Endothelial cell of umbilical vein (primary cell): ENCODE measurements around the gene MARK2. TPM values are rescaled to one million over a fixed set of nuclear protein-coding genes. Genes with fewer than 3 reads are reported as not detected.

ENCODE experiments used
- BruUV-seq: library from RNA; stranded (reverse); fragments of 400-500 nt; replicated peaks from 2 replicates; lab custom pipeline; 2021; lab: Mats Ljungman, UMichigan
- CTCF ChIA-PET: fragments of 300-600, 350-600 bp; sonication (Branson Sonifier 250); formaldehyde crosslinking; loops from one replicate; lab custom pipeline; 2021; ENCODE audit warnings: antibody characterized with exemption, inconsistent platforms; lab: Charles Lee
- POLR2A ChIA-PET: fragments of 300-600, 350-600 bp; sonication (Branson Sonifier 250); formaldehyde crosslinking; loops from one replicate; lab custom pipeline; 2021; ENCODE audit warnings: antibody characterized with exemption, inconsistent platforms; lab: Charles Lee
- DNase-seq: peaks from one replicate; pipeline ENCODE4 v3.0.0-alpha.2; 2011; ENCODE audit warnings: low read depth, low spot score
- FAIRE-seq: peaks from 2 replicates; lab custom pipeline; 2011; peaks lifted over from hg19 to GRCh38; lab: Jason Lieb, UNC
- H2AFZ ChIP-seq: 2 replicates; pipeline ENCODE4 v1.6.0; 2012; ENCODE audit warnings: low read depth, low read length, control low read depth, inconsistent platforms
- H3K27ac ChIP-seq: 2 replicates; pipeline ENCODE4 v1.5.1; 2011; ENCODE audit warnings: low read depth, mild to moderate bottlenecking, control low read depth, low read length, moderate library complexity; ENCODE audit not compliant: insufficient read depth
- H3K27me3 ChIP-seq, 2 experiments: 2 replicates each; pipeline versions ENCODE4 v1.6.0 to v1.6.1; 2011; ENCODE audit warnings: low read length in 2 of 2, mixed read lengths in 1 of 2; ENCODE audit not compliant: control insufficient read depth in 2 of 2, insufficient read depth in 2 of 2
- H3K36me3 ChIP-seq, 2 experiments: 2 replicates in 1 of 2; 3 replicates in 1 of 2; pipeline ENCODE4 v1.5.1; 2011; ENCODE audit warnings: low read length in 2 of 2, mild to moderate bottlenecking in 1 of 2, moderate library complexity in 1 of 2; ENCODE audit not compliant: control insufficient read depth in 2 of 2, insufficient read depth in 2 of 2; ENCODE audit errors: extremely low read depth in 1 of 2
- H3K4me1 ChIP-seq: 3 replicates; pipeline ENCODE4 v1.5.1; 2011; ENCODE audit warnings: mild to moderate bottlenecking, low read length; ENCODE audit not compliant: control insufficient read depth, insufficient read depth; ENCODE audit errors: extremely low read depth
- H3K4me2 ChIP-seq: 2 replicates; pipeline ENCODE4 v1.6.1; 2011; ENCODE audit warnings: low read length, control low read depth, mixed read lengths; ENCODE audit not compliant: insufficient read depth
- H3K4me3 ChIP-seq, 3 experiments: fragments of 200-600 bp in 1 of 3; sonication (generic), shearing (Covaris generic) in 1 of 3; replicated peaks in 1 of 3; 2 replicates each; pipeline ENCODE4 v1.5.1; 2011 to 2016; ENCODE audit warnings: control low read depth in 3 of 3, low read length in 3 of 3, mild to moderate bottlenecking in 2 of 3, inconsistent platforms in 1 of 3, low read depth in 1 of 3, moderate library complexity in 1 of 3; ENCODE audit not compliant: insufficient read depth in 1 of 3
- H3K79me2 ChIP-seq: 2 replicates; pipeline ENCODE4 v1.6.0; 2012; ENCODE audit warnings: low read length, inconsistent platforms; ENCODE audit not compliant: control insufficient read depth, insufficient read depth
- H3K9ac ChIP-seq: replicated peaks from 2 replicates; pipeline ENCODE3; 2011; ENCODE audit warnings: low read length, control low read depth; ENCODE audit not compliant: insufficient read depth; ENCODE audit errors: extremely low read depth
- H3K9me1 ChIP-seq: replicated peaks from 3 replicates; pipeline ENCODE4 v1.6.0; 2011; ENCODE audit warnings: mild to moderate bottlenecking, low read length; ENCODE audit not compliant: control insufficient read depth, insufficient read depth; ENCODE audit errors: extremely low read depth
- H3K9me3 ChIP-seq: replicated peaks from 2 replicates; pipeline ENCODE4 v1.5.1; 2012; ENCODE audit warnings: low read length, inconsistent platforms; ENCODE audit not compliant: control insufficient read depth, insufficient read depth
- H4K20me1 ChIP-seq: replicated peaks from 2 replicates; pipeline ENCODE3; 2011; ENCODE audit warnings: mild to moderate bottlenecking, low read length; ENCODE audit not compliant: control insufficient read depth, insufficient read depth; ENCODE audit errors: extremely low read depth
- EZH2 ChIP-seq: IDR thresholded peaks from 2 replicates; pipeline ENCODE4 v1.6.1; 2012; ENCODE audit warnings: borderline replicate concordance, low read depth, mild to moderate bottlenecking, moderate library complexity, low read length, inconsistent platforms; ENCODE audit not compliant: severe bottlenecking
- FOS ChIP-seq: IDR thresholded peaks from 2 replicates; pipeline ENCODE4 v1.6.1; 2011; ENCODE audit warnings: mild to moderate bottlenecking, low read length, moderate library complexity, borderline replicate concordance; ENCODE audit not compliant: insufficient read depth
- GATA2 ChIP-seq: IDR thresholded peaks from 2 replicates; pipeline ENCODE4 v1.7.0; 2011; ENCODE audit warnings: low read depth, mild to moderate bottlenecking, moderate library complexity, mixed read lengths, low read length; ENCODE audit not compliant: insufficient read length, insufficient read depth
- JUN ChIP-seq: IDR thresholded peaks from 2 replicates; pipeline ENCODE4 v1.6.1; 2011; ENCODE audit warnings: borderline replicate concordance, low read depth; ENCODE audit not compliant: insufficient read length, insufficient read depth
- MAX ChIP-seq: IDR thresholded peaks from 2 replicates; pipeline ENCODE4 v1.6.1; 2011; ENCODE audit not compliant: insufficient read depth, insufficient read length
- MYC ChIP-seq: IDR thresholded peaks from one replicate; pipeline ENCODE4 v1.6.1; 2011; ENCODE audit warnings: mild to moderate bottlenecking, low read depth, low read length
- POLR2A ChIP-seq: IDR thresholded peaks from 2 replicates; pipeline ENCODE4 v1.6.1; 2012; ENCODE audit warnings: low read depth, mild to moderate bottlenecking, control low read depth, low read length
- POLR2AphosphoS5 ChIP-seq: IDR thresholded peaks from 2 replicates; pipeline ENCODE4 v1.6.1; 2012; ENCODE audit warnings: low read depth, mild to moderate bottlenecking, control low read depth, low read length, moderate library complexity; ENCODE audit not compliant: insufficient read depth
- dilution Hi-C: fragments of 300-500 bp; cut with MboI; formaldehyde crosslinking; loops from one replicate; pipeline ENCODE4 v1.15.0; 2019; ENCODE audit warnings: low sequenced_read_pairs; ENCODE audit not compliant: extremely low pct_ligation_motif_present
- intact Hi-C: fragments of 100-400 bp; cut with micrococcal nuclease; formaldehyde crosslinking; loops from one replicate; pipeline ENCODE4 v1.10.0; 2022
- polyA plus RNA-seq, 4 experiments: library from polyadenylated mRNA; depleted of rRNA in 3 of 4; stranded (reverse) in 3 of 4; unstranded in 1 of 4; fragments of >200 nt; gene quantifications; 2 replicates each; pipeline versions ENCODE4 v1.2.1 to v1.2.3, GENCODE V29; 2011 to 2012; ENCODE audit warnings: missing spikeins in 1 of 4
- total RNA-seq: library from RNA; stranded (reverse); gene quantifications from 2 replicates; pipeline ENCODE4 v1.2.3, GENCODE V29; 2021
- TF ChIP-seq, protein P1 (sequence below), 2 donors: IDR thresholded peaks; 1 replicate in 1 of 2; 2 replicates in 1 of 2; pipeline ENCODE4 v1.5.1; 2011; ENCODE audit warnings: low read length in 2 of 2, mild to moderate bottlenecking in 2 of 2, moderate library complexity in 2 of 2, control low read depth in 1 of 2, inconsistent platforms in 1 of 2, low read depth in 1 of 2; ENCODE audit not compliant: insufficient read depth in 1 of 2; ENCODE audit errors: extremely low read depth in 1 of 2

MARK2 gene
- total and polyA plus RNA-seq, 2 donors (not counting 3 experiments of a cell fraction or from before 2014, with no cell fraction given): 16.6 to 34.7 TPM

GRCh38 chr11:63879598-63880402 lies 40.9 kb downstream of the MARK2 start:
- no peaks in the 10 kb centered on the region for H3K9me3 ChIP-seq
- ChIA-PET CTCF (interaction anchor here (0.7 kb wide), 1 partner anchor 41 kb away, joined by 3 read pairs; the partner anchor contains the start of gene MARK2), POLR2A (no interaction called here)
- TF ChIP-seq, protein P1, sequence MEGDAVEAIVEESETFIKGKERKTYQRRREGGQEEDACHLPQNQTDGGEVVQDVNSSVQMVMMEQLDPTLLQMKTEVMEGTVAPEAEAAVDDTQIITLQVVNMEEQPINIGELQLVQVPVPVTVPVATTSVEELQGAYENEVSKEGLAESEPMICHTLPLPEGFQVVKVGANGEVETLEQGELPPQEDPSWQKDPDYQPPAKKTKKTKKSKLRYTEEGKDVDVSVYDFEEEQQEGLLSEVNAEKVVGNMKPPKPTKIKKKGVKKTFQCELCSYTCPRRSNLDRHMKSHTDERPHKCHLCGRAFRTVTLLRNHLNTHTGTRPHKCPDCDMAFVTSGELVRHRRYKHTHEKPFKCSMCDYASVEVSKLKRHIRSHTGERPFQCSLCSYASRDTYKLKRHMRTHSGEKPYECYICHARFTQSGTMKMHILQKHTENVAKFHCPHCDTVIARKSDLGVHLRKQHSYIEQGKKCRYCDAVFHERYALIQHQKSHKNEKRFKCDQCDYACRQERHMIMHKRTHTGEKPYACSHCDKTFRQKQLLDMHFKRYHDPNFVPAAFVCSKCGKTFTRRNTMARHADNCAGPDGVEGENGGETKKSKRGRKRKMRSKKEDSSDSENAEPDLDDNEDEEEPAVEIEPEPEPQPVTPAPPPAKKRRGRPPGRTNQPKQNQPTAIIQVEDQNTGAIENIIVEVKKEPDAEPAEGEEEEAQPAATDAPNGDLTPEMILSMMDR (IDR thresholded peaks at IDR 0.05; ENCODE audit: extremely low read depth in 1 of 2, insufficient read depth in 1 of 2, low read depth in 1 of 2, low read length in 2 of 2): no peak
- TF ChIP-seq GATA2 (no peak), FOS (no peak), POLR2AphosphoS5 (no peak), MAX (no peak), JUN (no peak), MYC (no peak), EZH2 (no peak), POLR2A (no peak)
- no peak overlapping the region for H3K27ac ChIP-seq
- BruUV-seq: no TSS peak
- no peaks in the 10 kb centered on the region for H4K20me1 ChIP-seq
- dilution Hi-C loops: no loop called here
- H3K79me2 ChIP-seq: peaks cover 29% of the 10 kb centered on the region
- no peaks in the 10 kb centered on the region for H3K9me1 ChIP-seq
- no peaks in the 10 kb centered on the region for H3K4me1 ChIP-seq
- no peak overlapping the region for H3K4me2 ChIP-seq
- no peaks in the 10 kb centered on the region for H3K27me3 ChIP-seq
- H2AFZ ChIP-seq: no peak overlapping the region
- FAIRE-seq (no peak), DNase-seq (no peak)
- intact Hi-C loops: no loop called here
- no peak overlapping the region for H3K4me3 ChIP-seq
- no peak overlapping the region for H3K9ac ChIP-seq
- peaks cover 1 to 2% of the 10 kb centered on the region in 2 experiments for H3K36me3 ChIP-seq
